ENCODE data around the gene CTBP2. TPM values are rescaled to one million over a fixed set of nuclear protein-coding genes. Genes with fewer than 3 reads are reported as not detected.

The CTBP2 gene
- total RNA-seq, 1 donor from 2014 or later: 123 TPM

DNA sequence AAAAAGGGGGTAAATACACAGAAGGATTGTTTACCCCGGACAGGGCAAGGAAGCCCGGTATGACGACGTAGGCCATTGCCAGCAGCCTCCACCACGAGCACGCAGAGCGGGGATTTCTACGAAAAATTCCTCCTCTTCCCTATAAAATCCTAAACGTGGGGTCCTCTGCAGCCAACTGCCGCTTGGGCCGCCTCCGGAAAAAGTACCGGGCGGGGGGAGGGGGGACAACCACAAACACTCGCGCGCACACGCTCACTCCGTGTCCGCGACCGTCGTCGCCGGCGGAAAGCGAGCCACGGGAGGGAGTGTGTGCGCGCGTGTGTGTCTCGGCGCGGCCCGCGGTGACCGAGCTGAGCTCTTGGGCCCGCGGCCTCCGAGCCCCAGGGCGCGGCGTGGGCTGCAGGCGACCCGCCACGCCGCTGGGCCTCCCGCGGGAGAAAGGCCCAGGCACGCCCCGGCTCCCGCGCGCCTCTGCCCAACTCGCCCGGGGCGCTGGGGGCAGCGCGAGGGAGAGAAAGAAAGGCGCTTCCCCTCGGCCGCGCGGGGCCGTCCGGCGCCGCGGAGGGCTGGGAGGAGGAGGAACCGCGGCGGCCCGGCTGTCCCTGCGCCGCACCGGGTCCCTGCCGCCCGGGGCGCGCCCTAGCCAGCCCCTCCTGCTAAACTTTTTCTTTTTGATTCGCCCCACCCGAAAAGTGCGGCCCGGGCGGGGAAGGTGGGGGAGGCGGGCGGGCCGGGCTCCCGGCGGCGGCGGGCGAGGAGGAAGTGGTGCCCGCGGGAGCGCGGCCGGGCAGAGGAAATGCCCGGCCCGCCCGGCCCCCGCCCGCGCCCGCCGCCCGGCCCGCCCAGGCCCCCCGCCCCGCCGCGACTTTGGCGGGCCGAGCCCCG is 1.5 kb downstream of the CTBP2 start:
- no peak for FAIRE-seq
- H3K27me3 ChIP-seq (ENCODE audit: control insufficient read depth, insufficient read depth, low read length): no peaks in the 10 kb centered on the region
- DNase-seq (ENCODE audit: low read depth): no peak
- no peaks in the 10 kb centered on the region for H3K36me3 ChIP-seq (ENCODE audit: control insufficient read depth, insufficient read depth, low read length)
- peak overlapping the region; percentile 75 for H3K4me3 ChIP-seq (ENCODE audit: low read depth, low read length)
- no peak for TF ChIP-seq CTCF (IDR thresholded peaks at IDR 0.05; ENCODE audit: insufficient read depth, low read length, severe bottlenecking)

DNA sequence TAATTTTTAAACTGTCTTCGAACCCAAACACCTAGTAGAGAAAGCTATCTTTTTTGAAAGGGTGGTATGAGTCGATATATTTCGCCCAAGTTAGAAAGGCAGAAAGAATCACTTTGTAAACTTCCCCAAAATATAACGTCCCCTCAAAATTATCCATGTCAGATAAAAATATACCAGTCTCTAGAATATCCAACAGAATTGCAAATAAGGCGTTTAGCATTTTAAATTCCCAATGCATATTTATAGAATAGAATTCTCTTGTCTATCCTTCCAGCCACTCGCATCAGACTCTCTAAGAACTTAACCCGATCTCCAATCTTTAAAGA is 2.1 kb downstream of the CTBP2 start:
- TF ChIP-seq CTCF (IDR thresholded peaks at IDR 0.05; ENCODE audit: insufficient read depth, low read length, severe bottlenecking): no peak
- no peaks in the 10 kb centered on the region for H3K27me3 ChIP-seq (ENCODE audit: control insufficient read depth, insufficient read depth, low read length)
- DNase-seq (ENCODE audit: low read depth) (no peak), FAIRE-seq (no peak)
- H3K4me3 ChIP-seq (ENCODE audit: low read depth, low read length): peak overlapping the region; percentile 75
- no peaks in the 10 kb centered on the region for H3K36me3 ChIP-seq (ENCODE audit: control insufficient read depth, insufficient read depth, low read length)

GRCh38 chr10:125157505-125157904 is 2.9 kb downstream of the CTBP2 start:
- DNase-seq (ENCODE audit: low read depth): no peak
- Histone ChIP-seq H3K27me3 (ENCODE audit: control insufficient read depth, insufficient read depth, low read length) (no peaks in the 10 kb centered on the region), H3K36me3 (ENCODE audit: control insufficient read depth, insufficient read depth, low read length) (no peaks in the 10 kb centered on the region), H3K4me3 (ENCODE audit: low read depth, low read length) (peak overlapping the region; percentile 75)
- no peak for FAIRE-seq
- TF ChIP-seq CTCF (IDR thresholded peaks at IDR 0.05; ENCODE audit: insufficient read depth, low read length, severe bottlenecking): no peak

GRCh38 chr10:125156739-125157480 is 3.5 kb downstream of the CTBP2 start:
- no peak for FAIRE-seq
- no peak for TF ChIP-seq CTCF (IDR thresholded peaks at IDR 0.05; ENCODE audit: insufficient read depth, low read length, severe bottlenecking)
- H3K4me3 ChIP-seq (ENCODE audit: low read depth, low read length): peak overlapping the region; percentile 75
- no peak for DNase-seq (ENCODE audit: low read depth)
- H3K36me3 ChIP-seq (ENCODE audit: control insufficient read depth, insufficient read depth, low read length): no peaks in the 10 kb centered on the region
- no peaks in the 10 kb centered on the region for H3K27me3 ChIP-seq (ENCODE audit: control insufficient read depth, insufficient read depth, low read length)

GRCh38 chr10:125156196-125156595 is 4.2 kb downstream of the CTBP2 start:
- no peak overlapping the region for H3K4me3 ChIP-seq (ENCODE audit: low read depth, low read length)
- no peak for TF ChIP-seq CTCF (IDR thresholded peaks at IDR 0.05; ENCODE audit: insufficient read depth, low read length, severe bottlenecking)
- FAIRE-seq (no peak), DNase-seq (ENCODE audit: low read depth) (peak; percentile 48)
- H3K36me3 ChIP-seq (ENCODE audit: control insufficient read depth, insufficient read depth, low read length): peaks cover under 1% of the 10 kb centered on the region
- no peaks in the 10 kb centered on the region for H3K27me3 ChIP-seq (ENCODE audit: control insufficient read depth, insufficient read depth, low read length)
